Stimulated activated CD4-positive, alpha-beta T cell treated with anti-CD3 and anti-CD28 coated beads, Interleukin-2, amount 100 ng/mL, for 24 hours (primary cell): ENCODE results near the gene P3H3.
"Not testable (repeated sequence)": the region's sequence is repeated elsewhere in the genome, so short reads cannot be mapped to it uniquely, and the experiment has no call there.

Experiments
- DNase-seq, 2 donors: peaks; one replicate each; pipeline ENCODE4 v3.0.0-alpha.2; 2020

P3H3 gene

GRCh38 chr12:6849427-6849826 lies 21.2 kb downstream of the P3H3 start:
- DNase-seq = no peak

GRCh38 chr12:6849976-6850560 lies 21.9 kb downstream of the P3H3 start:
- DNase-seq = no peak

DNA sequence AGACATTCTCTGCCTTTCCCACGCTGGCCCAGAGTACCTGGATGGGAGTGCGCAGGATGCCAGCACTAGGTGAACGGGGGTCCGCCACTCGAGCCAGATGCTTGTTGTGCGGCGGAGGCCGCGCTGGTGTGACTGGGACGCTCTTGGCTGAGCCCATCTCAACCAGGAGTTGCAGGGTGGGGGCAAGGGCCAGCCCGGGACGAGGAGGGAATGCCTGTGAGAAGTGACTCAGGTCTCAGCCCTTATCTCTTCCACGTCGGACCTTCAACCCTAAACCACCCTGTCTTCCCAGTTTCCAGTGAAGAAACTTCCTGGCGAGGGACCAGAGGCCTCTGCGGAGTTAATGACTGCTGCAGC lies 22.6 kb downstream of the P3H3 start:
- no peak for DNase-seq

DNA sequence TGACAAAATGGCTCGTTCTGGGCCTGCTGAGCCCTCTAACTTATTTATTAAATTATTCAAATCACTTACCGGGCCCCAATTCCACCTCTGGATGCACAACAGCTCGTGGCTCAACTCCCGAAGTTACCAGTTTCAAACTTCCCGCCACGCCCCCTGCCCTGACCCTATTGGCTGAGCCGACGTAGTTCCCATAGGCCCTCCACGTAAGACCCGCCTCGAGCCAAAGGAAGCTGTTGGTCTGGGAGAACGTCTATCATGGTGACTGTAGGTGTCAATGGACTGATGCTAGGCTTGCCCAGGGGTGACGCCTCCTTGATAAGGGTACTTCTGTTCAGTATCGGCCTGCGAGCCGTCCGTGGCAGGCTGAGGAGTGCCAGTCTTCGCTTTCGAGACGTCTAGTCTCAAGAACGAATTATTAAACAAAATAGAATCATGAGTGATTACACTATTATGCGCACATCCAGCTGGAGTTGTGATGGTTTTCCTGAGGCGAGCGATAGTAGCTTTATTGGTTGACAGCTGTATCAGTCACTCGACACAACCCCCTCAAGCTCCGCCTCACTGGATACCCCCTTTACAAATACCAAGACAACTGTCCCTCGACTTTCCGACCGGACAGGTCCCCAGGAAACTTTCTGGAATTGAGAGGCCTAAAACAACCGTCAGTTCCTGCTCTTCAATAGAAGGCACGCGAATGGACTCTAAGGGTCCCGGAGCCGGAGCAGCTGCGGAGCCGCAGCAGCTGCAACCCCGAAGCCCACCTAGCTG lies 23.1 kb downstream of the P3H3 start, which contains the start of gene CDCA3:
Gene CDCA3, minus strand, starts transcription at position 134 of the 768 bp plus-strand sequence. CDS start 334 bp downstream, outside the sequence.
- peak; percentile 93 to 96 for DNase-seq

GRCh38 chr12:6851921-6852650 lies 23.9 kb downstream of the P3H3 start, which contains the start of gene USP5:
Gene USP5, plus strand, starts transcription at chr12:6852150. Its CDS starts 30 bp downstream, at chr12:6852180.
- DNase-seq = peak; percentile 97

- DNase-seq = peak; percentile 76 to 82
These were observed 24.6 kb downstream of the P3H3 start for GRCh38 chr12:6852651-6853354.

- no peak for DNase-seq
These were observed 25.4 kb downstream of the P3H3 start for GRCh38 chr12:6853626-6854025.

DNA sequence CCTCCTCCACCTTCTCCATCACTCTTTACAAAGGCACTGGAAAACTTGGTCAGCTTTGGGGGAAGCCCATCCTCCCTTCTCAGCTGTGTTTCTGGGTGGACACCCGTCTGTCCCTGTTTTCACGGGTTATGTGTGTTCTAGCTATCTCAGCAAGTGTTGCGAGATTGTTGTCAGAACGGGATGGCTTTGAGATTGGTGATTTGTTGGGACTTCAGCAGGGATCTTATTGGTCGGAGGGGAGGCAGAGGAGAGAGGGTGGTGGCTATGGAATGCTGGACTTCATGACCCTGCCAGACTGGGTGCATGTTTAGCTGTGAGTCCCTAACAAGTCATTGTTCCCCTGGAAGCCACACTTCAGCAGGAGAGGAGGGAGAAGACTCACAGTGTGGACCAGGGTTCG lies 25.8 kb downstream of the P3H3 start:
- DNase-seq = no peak

DNA sequence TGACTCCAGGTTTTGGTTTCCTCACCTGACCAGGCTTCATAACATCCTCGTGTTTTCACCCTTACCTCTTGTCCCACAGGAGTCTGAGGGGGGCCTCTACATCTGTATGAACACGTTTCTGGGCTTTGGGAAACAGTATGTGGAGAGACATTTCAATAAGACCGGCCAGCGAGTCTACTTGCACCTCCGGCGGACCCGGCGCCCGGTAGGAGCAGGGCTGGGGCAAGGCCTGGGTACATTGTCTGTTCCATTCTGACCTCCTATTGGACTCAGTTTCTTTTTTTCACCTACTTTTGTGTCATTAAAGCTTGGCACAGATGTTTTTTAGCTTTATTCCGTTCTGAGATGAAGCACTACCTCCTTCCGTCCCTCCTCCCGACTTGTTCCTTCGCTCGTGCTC lies 27.1 kb downstream of the P3H3 start:
- DNase-seq = no peak

DNA sequence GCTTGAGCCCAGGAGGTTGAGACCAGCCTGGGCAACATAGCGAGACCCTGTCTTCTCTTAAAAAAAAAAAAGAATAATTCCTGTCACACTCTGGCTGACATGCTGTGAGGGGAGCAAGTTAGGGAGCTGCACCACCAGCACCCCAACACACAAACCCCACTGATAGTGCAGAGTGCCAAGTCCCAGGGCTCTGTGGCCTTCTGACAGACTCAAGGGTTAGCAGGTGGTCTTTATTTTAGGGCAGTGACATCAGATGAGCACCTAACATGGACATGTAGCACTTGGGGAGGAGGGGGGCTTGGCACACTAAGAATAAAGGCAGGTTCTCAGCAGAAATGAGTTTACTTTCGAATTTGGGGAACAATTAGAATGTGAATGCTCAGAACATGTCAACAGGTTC lies 30.6 kb downstream of the P3H3 start:
- DNase-seq = no peak

DNA sequence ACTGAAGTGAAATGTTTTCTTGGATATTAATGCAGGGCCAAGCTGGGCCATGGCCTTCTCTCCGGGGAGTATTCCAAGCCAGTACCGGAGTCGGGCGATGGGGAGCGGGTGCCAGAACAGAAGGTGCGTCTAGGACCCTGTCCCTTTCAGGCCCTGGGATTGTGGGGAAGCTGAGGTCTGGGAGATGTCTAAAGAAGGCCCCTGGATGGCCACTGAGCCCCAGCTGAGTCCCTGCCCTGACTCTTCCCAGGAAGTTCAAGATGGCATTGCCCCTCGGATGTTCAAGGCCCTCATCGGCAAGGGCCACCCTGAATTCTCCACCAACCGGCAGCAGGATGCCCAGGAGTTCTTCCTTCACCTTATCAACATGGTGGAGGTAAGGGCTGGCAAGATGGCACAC lies 31.9 kb downstream of the P3H3 start:
- no peak for DNase-seq

DNA sequence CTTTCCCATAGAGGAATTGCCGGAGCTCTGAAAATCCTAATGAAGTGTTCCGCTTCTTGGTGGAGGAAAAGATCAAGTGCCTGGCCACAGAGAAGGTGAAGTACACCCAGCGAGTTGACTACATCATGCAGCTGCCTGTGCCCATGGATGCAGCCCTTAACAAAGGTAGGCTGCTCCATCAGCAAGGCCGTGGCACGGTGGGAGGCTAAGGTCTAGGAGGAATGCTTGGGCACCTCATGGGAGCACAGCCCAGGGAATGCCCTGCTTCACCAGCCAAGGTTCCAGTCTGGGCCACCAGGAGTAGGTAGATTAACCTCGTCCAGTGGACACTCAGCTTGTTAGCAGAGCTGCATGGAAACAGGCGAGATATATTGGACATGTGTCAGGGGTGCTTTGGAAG lies 32.7 kb downstream of the P3H3 start:
- DNase-seq = no peak

GRCh38 chr12:6861391-6861790 lies 33.2 kb downstream of the P3H3 start:
- DNase-seq = no peak

DNA sequence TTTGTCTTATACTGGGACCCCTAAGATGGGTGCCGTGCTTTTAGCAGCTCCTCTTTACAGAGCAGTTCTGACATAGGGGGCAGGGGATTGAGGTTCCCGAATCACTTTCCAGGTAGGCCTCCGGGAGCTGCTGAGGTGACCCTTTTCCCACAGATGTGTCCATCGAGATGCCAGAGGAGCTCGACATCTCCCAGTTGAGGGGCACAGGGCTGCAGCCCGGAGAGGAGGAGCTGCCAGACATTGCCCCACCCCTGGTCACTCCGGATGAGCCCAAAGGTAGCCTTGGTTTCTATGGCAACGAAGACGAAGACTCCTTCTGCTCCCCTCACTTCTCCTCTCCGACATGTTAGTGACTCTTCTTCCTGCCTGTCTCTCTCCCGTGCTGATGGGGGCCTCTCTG lies 34.8 kb downstream of the P3H3 start:
- DNase-seq = no peak

DNA sequence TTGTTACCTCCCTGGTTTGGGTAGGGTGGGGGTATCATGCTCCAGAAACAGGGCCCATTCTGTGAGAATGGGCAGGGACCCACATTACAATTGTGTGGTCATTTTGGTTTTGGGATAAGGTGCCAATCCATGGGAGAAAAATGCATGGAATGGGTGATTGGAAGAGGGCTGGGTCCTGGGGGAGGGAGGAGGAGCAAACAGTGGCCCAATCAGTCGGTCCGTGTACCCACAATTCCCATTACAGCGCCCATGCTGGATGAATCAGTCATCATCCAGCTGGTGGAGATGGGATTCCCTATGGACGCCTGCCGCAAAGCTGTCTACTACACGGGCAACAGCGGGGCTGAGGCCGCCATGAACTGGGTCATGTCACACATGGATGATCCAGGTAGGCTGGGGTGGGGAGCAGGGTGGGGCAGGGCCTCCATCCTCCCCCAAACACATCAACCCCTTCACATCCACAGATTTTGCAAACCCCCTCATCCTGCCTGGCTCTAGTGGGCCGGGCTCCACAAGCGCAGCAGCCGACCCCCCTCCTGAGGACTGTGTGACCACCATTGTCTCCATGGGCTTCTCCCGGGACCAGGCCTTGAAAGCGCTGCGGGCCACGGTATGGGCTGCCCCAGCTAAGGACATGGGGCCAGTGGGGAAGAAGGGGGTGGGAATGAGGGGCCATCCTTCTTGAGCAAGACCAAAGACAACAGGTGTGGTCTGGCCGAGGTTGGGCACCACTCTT lies 35.5 kb downstream of the P3H3 start:
- no peak for DNase-seq

DNA sequence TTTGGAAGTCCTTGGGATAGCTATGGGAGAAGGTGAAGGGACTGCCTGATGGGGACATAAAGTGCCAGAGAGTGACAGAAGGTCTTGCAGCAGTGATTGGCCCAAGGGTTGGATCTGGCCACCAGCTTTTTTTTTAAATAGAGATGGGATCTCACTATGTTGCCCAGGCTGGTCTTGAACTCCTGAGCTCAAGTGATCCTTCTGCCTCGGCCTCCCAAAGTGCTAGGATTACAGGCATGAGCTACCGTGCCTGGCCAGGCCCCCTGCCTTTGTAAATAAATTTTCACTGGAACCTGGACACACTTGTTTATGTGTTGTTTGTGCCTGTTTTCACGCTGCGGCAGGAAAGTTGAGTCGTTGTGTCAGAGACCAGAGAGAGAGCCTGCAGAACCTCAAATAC lies 37.1 kb downstream of the P3H3 start:
- DNase-seq = not testable (repeated sequence)

DNA sequence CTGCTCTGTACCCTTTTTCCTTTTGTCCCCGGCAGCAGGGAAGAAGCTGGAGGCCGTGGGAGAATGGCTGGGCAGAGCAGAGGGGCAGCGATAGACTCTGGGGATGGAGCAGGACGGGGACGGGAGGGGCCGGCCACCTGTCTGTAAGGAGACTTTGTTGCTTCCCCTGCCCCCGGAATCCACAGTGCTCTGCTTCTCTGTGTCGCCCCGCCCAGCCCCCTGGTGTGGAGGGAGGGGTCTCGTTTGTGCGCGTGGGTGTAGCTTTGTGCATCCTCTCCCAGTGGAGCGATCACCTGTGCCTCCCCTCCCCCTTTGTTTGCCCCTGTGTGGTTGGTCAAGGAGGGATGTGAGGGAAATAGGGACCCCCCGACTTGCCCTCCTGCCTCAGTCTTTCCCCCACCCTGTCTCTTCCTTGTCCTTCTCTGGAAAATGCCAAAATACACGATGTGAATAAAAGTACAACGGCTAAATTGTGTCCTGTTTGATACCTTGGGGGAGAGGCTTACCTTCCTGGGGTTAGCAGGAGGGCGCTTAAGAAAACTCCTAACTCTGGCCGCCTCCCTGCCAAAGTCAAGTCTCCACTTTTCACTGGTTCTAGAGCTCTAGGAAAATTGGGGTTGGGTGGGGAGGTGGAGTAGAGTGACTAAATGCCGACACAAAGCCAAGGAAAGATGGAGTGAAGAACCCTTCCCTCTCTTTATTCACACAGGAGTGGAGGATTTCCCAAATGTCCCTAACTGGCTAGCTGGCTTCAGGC lies 38.1 kb downstream of the P3H3 start:
- DNase-seq = no peak

- DNase-seq = no peak
These were observed 38.8 kb downstream of the P3H3 start for GRCh38 chr12:6866920-6867412.

GRCh38 chr12:6867413-6868210 lies 39.4 kb downstream of the P3H3 start, which contains the start of gene TPI1:
Gene TPI1, plus strand, starts transcription at chr12:6867531. Its CDS starts 36 bp downstream, at chr12:6867567.
- DNase-seq = peak; percentile 80 to 83
